Stimulated activated CD4-positive, alpha-beta T cell treated with anti-CD3 and anti-CD28 coated beads, Interleukin-2, amount 100 ng/mL, for 24 hours (primary cell): ENCODE results near the gene RNF213.
A peak's percentile ranks its signal among the peaks of the same experiment; 100 is the strongest.

ENCODE experiments used
- DNase-seq, 2 donors: peaks; one replicate each; pipeline ENCODE4 v3.0.0-alpha.2; 2020

Gene RNF213

DNA sequence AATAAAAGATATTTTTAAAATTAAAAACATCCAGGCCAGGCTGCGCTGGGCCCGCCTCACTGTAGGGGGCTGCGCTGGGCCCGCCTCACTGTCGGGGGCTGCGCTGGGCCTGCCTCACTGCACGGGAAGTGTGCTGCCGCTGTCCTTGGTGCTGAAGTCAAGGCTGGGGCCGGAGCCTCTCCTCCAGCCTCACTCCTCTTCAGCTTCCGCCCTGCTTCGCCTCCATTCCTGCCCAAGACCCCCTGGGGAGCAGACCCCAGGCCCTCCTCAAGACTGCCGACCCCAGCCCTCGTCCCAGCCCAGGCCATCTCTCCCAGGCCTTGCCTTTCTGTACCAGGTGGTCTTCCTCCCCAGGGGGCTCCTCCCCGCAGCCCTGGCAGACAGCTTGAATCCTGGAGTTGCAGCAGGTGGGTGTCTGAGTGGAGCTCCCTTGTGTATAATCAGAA, 180.5 kb downstream of the RNF213 start:
- DNase-seq: peak; percentile 62 to 64

DNA sequence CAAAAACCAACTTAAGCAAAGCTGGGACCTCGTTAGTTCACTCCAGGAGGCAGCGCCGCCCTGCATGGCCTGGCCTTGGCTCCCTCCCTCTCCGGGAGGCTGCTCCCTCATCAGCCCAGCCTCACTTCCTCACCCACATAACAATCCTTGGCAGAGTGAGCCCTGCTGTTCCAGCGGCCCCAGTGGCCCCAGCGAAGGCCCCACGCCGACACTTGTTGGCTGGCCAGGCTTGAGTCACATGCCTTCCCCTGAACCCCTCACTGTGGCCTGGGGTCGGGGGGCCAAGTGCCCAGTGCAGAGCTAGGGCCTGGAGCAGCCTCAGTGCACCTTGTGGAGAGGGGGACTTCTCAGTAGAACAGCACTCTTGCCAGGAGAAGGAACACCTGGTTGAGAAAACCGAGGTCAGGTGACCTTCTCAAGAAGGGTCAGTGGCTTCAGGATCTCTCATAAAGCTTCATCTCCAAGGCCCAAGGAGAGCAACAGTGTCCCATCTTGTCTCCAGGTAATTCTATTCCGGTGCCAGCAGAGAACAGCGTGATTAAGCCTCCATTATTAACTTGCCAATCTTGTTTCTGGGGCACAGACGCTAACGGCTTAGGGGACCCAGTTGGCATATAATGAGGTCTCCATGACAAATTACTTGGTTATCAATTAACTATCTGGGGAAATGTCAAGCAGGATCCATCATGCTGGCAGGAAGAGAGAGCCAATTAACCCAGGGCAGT, 181.1 kb downstream of the RNF213 start:
- no peak for DNase-seq

DNA sequence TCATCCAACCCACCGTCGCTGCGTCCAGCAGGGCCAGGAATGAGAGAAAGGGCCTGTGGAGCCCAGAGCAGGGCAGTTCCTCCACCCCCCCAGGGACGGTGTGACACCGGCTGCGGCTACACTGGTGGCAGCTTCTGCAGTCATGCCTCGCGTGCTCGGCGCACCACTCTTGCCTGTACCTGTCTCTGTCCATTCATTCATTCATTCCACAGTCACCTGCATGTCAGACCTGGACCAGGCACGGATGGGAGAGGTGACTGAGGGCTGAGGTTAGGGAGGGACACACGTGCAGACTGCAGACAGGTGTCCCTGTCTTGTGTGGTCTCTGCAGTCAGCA, 181.6 kb downstream of the RNF213 start:
- DNase-seq: no peak

DNA sequence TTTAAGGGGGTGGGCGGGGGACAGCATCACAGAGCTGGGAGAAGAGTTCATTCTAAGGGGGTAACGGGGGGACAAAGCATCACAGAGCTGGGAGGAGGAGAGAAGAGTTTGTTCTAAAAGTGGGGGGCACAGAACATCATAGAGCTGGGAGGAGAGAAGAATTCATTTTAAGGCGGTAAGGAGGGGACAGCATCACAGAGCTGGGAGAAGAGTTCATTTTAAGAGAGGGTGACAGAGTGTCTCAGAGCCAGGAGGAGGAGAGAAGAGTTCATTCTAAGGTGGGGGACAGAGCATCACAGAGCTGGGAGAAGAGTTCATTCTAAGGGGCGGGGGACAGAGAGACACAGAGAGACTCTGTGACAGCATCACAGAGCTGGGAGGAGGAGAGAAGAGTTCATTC, 182.1 kb downstream of the RNF213 start:
- DNase-seq: no peak

DNA sequence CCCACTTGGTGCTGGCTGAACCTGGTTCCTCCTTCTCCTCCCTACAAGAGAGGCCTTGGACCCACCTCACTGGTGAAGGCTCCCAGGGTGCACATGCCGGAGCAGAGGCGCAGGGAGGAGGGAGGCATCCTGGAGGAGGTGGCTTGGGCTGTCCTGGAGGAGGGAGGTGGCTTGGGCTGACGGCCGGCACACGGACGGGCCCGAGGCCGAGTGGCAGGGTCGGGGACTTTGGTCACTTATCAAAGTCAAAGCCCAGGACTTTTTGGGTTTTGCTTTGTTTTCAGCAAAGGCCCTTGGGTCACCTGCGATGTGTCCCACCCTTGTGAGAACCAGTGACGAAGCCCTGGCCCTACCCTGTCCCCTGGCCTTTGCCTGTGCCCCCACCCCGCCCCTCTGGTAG, 182.8 kb downstream of the RNF213 start:
- DNase-seq: no peak

GRCh38 chr17:80443916-80444643, 183.4 kb downstream of the RNF213 start:
- DNase-seq: no peak

GRCh38 chr17:80444644-80444979, 184.0 kb downstream of the RNF213 start:
- no peak for DNase-seq

DNA sequence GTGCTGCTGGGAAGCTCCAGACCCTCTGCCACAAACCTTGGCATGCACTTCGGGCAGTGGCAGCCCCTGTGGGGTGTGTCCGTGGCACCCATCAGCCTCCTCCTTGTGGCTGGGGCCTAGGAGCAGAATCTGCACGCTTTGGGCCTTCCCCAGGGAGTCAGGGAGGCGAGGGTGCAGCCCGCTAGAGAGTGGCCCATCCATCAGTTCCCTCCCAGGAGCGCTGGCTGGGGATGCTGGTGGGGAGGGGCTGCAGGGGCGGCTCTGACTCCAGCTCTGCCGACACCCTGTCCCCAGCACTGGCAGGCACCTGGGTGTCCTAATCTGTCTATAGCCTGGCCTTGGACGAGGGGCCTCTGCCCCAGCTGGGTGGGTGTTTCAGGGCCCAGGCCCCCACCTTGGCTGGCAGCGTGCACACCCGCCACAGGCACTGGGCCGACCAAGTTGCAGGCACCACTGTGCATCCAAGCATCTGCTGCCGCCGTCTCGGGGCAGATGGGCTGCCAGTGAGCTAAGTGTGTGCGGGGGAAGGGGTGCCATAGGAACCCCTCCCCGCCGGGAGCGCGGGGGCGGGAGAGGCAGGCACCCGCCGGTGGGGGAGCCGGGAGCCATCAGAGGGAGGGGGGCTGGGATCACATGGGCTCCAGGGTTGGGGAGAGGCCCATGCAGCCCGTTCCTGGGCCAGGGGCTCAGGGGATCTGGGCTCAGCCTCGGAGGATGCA, 184.5 kb downstream of the RNF213 start:
- no peak for DNase-seq

DNA sequence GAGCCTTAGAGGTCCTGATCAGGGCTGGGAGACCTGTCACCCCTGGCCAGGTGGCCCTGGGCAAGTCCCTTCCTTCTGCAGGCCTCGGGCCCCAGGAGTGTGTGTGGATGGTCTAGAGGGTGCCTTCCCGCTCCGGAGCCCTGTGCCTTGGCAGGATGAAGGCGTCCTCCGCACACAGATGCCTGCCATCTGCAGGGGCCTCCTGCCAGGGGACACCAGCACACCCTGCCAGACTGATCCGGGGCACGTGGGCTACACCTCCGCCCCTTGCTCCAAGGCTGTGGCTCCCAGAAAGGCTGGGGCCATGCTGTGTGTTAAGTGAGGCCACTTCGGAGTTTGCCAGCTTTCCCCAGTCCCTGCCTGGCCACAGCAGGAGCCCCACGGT, 185.1 kb downstream of the RNF213 start:
- DNase-seq: no peak

- DNase-seq: no peak
Measured at GRCh38 chr17:80446645-80447405, 186.2 kb downstream of the RNF213 start.

GRCh38 chr17:80447790-80448189, 187.1 kb downstream of the RNF213 start:
- no peak for DNase-seq
